GM12878 (cell line): Measurements from ENCODE around the gene CTNNBL1. TPM values are rescaled to one million over a fixed set of nuclear protein-coding genes. Genes with fewer than 3 reads are reported as not detected.

Source experiments
- ATAC-seq: fragments of 200-7000 bp; cut with Tn5 transposase; 3 replicates; pipeline ENCODE4 v1.9.1; 2020; ENCODE audit warnings: mild to moderate bottlenecking, moderate library complexity
- BruUV-seq: library from RNA; stranded (reverse); fragments of 400-500 nt; replicated peaks from 2 replicates; lab custom pipeline; 2021; lab: Mats Ljungman, UMichigan
- CTCF ChIA-PET: fragments of 300-600 bp; sonication (Branson Sonifier 250); formaldehyde crosslinking; extraction: SDS; loops from one replicate; lab custom pipeline; 2021; ENCODE audit warnings: inconsistent platforms; lab: Yijun Ruan, JAX
- POLR2A ChIA-PET: fragments of 350-600 bp; formaldehyde crosslinking; extraction: SDS; loops from one replicate; lab custom pipeline; 2021; ENCODE audit warnings: inconsistent platforms; lab: Charles Lee
- RAD21 ChIA-PET: fragments of 300-600 bp; sonication (Branson Sonifier 250); formaldehyde crosslinking; loops from one replicate; lab custom pipeline; 2023; ENCODE audit warnings: antibody characterized with exemption; ENCODE audit not compliant: unreplicated experiment; lab: Charles Lee
- SMC1A ChIA-PET: fragments of 300-600 bp; sonication (Branson Sonifier 250); formaldehyde crosslinking; loops from one replicate; lab custom pipeline; 2023; ENCODE audit not compliant: unreplicated experiment, uncharacterized antibody; lab: Charles Lee
- DNase-seq: peaks from one replicate; pipeline ENCODE4 v3.0.0-alpha.2; 2011; ENCODE audit warnings: low read depth, low spot score
- FAIRE-seq: peaks from 3 replicates; lab custom pipeline; 2011; peaks lifted over from hg19 to GRCh38; lab: Jason Lieb, UNC
- H2AFZ ChIP-seq: 2 replicates; pipeline ENCODE4 v1.6.0; 2011; ENCODE audit warnings: low read depth, low read length, control low read depth; ENCODE audit not compliant: control insufficient read depth
- H3K27ac ChIP-seq: 2 replicates; pipeline ENCODE4 v1.5.1; 2011; ENCODE audit warnings: control low read depth; ENCODE audit not compliant: control insufficient read depth, insufficient read depth
- H3K27me3 ChIP-seq, 2 experiments: replicated peaks in 1 of 2; 2 replicates each; pipeline versions ENCODE4 v1.6.0 to v1.6.1; 2011; ENCODE audit warnings: low read length in 1 of 2; ENCODE audit not compliant: control insufficient read depth in 2 of 2, insufficient read depth in 2 of 2
- H3K36me3 ChIP-seq, 2 experiments: 2 replicates each; pipeline ENCODE4 v1.5.1; 2011; ENCODE audit warnings: low read length in 1 of 2; ENCODE audit not compliant: control insufficient read depth in 2 of 2, insufficient read depth in 2 of 2
- H3K4me1 ChIP-seq: 2 replicates; pipeline ENCODE4 v1.6.1; 2011; ENCODE audit warnings: mild to moderate bottlenecking, low read length, moderate library complexity, mixed read lengths; ENCODE audit not compliant: control insufficient read depth, insufficient read depth
- H3K4me2 ChIP-seq: 2 replicates; pipeline ENCODE4 v1.6.0; 2011; ENCODE audit warnings: control low read depth; ENCODE audit not compliant: control insufficient read depth, insufficient read depth
- H3K4me3 ChIP-seq: fragments of 200-600 bp; sonication (generic); 2 replicates; pipeline ENCODE4 v1.5.1; 2016
- H3K79me2 ChIP-seq: 2 replicates; pipeline ENCODE4 v1.6.0; 2011; ENCODE audit warnings: low read length; ENCODE audit not compliant: control insufficient read depth, insufficient read depth
- H3K9ac ChIP-seq: 2 replicates; pipeline ENCODE4 v1.8.0; 2011; ENCODE audit warnings: low read length, control low read depth, mixed read lengths; ENCODE audit not compliant: control insufficient read depth, insufficient read depth
- H3K9me3 ChIP-seq: replicated peaks from 3 replicates; pipeline ENCODE4 v1.5.1; 2011; ENCODE audit warnings: mild to moderate bottlenecking, low read length; ENCODE audit not compliant: control insufficient read depth, insufficient read depth
- H4K20me1 ChIP-seq: 2 replicates; pipeline ENCODE4 v1.6.0; 2011; ENCODE audit not compliant: control insufficient read depth, insufficient read depth
- CUX1 ChIP-seq: IDR thresholded peaks from 2 replicates; pipeline ENCODE4 v1.6.1; 2012; ENCODE audit warnings: improper control_type of control experiment, low read depth, low read length; ENCODE audit not compliant: insufficient replicate concordance
- EGR1 ChIP-seq, 2 experiments: IDR thresholded peaks; 1 replicate in 1 of 2; 2 replicates in 1 of 2; pipeline ENCODE4 v1.6.1; 2011 to 2012; ENCODE audit warnings: low read depth in 2 of 2, low read length in 2 of 2, borderline replicate concordance in 1 of 2, mild to moderate bottlenecking in 1 of 2, moderate library complexity in 1 of 2
- HDAC6 ChIP-seq: fragments of 200-600 bp; sonication (generic); IDR thresholded peaks from one replicate; pipeline ENCODE4 v1.8.0; 2017; ENCODE audit warnings: antibody characterized with exemption; ENCODE audit not compliant: unreplicated experiment
- KAT2A ChIP-seq: conservative IDR thresholded peaks from 2 replicates; pipeline ENCODE4 v1.6.1; 2011; ENCODE audit warnings: low read depth, low read length; ENCODE audit not compliant: control insufficient read depth
- LARP7 ChIP-seq: fragments of 450-650 bp; IDR thresholded peaks from 2 replicates; pipeline ENCODE4 v1.6.1; 2017; ENCODE audit warnings: mild to moderate bottlenecking
- PAX5 ChIP-seq: IDR thresholded peaks from 2 replicates; pipeline ENCODE4 v1.6.1; 2011; ENCODE audit warnings: low read depth, low read length, borderline replicate concordance
- PAX8 ChIP-seq: fragments of 450-650 bp; IDR thresholded peaks from 2 replicates; pipeline ENCODE4 v1.6.1; 2017; ENCODE audit warnings: mild to moderate bottlenecking, moderate library complexity
- PRDM15 ChIP-seq: fragments of 450-650 bp; formaldehyde crosslinking; IDR thresholded peaks from 2 replicates; pipeline ENCODE4 v1.4.0; 2020; ENCODE audit warnings: mild to moderate bottlenecking, moderate library complexity
- SREBF1 ChIP-seq: IDR thresholded peaks from 2 replicates; pipeline ENCODE4 v1.6.1; 2012; ENCODE audit warnings: mild to moderate bottlenecking, low read length
- STAT3 ChIP-seq: IDR thresholded peaks from 2 replicates; pipeline ENCODE4 v1.6.1; 2011; ENCODE audit warnings: low read depth, low read length, improper control_type of control experiment
- ZNF24 ChIP-seq: fragments of 450-650 bp; IDR thresholded peaks from 2 replicates; pipeline ENCODE4 v1.6.1; 2017; ENCODE audit warnings: antibody characterized with exemption, mild to moderate bottlenecking
- ZSCAN29 ChIP-seq: fragments of 450-650 bp; IDR thresholded peaks from 2 replicates; pipeline ENCODE4 v1.6.1; 2017; ENCODE audit warnings: mild to moderate bottlenecking, moderate library complexity
- WGBS: methylation state at CpG from one replicate; pipeline ENCODE4 v1.1.6; 2016; ENCODE audit warnings: low lambda C conversion rate; ENCODE audit not compliant: insufficient replicate concordance, insufficient coverage; ENCODE audit errors: missing lambda C conversion rate; 5-methylcytosine and 5-hydroxymethylcytosine counted together
- in situ Hi-C: fragments of 300-500 bp; cut with MboI; formaldehyde crosslinking; loops from 9 replicates; pipeline ENCODE4 v1.14.3; 2018; ENCODE audit warnings: mixed read lengths
- intact Hi-C: fragments of 100-400 bp; cut with micrococcal nuclease; formaldehyde crosslinking; loops from one replicate; pipeline ENCODE4 v1.14.2; 2022; ENCODE audit not compliant: unreplicated experiment
- polyA plus RNA-seq, 11 experiments: library from polyadenylated mRNA; depleted of rRNA in 4 of 11; unstranded in 6 of 11; stranded (reverse) in 5 of 11; fragments of >200 nt; fragmentation: Nextera tagmentation in 4 of 11; fragmentation: Illumina TruSeq in 1 of 11; extraction: Ambion mirVana in 4 of 11; extraction: Trizol in 1 of 11; gene quantifications; 1 replicate in 1 of 11; 2 replicates in 10 of 11; pipeline versions ENCODE4 v1.2.1 to v1.2.3, GENCODE V29; 2011 to 2016; ENCODE audit warnings: inconsistent platforms in 2 of 11, missing spikeins in 2 of 11, low read depth in 1 of 11
- total RNA-seq, 4 experiments: library from RNA; depleted of rRNA in 3 of 4; stranded (reverse); fragments of >200 nt in 3 of 4; fragmentation: Illumina TruSeq in 1 of 4; extraction: Trizol in 1 of 4; gene quantifications; 2 replicates each; pipeline versions ENCODE4 v1.2.1 to v1.2.3, GENCODE V29; 2013 to 2021

CTNNBL1 gene
- total and polyA plus RNA-seq, 10 of the 15 experiments (the other 5 are each of a cell fraction or from before 2014, with no cell fraction given), result 43.1 to 102 (median 67.8) TPM

DNA sequence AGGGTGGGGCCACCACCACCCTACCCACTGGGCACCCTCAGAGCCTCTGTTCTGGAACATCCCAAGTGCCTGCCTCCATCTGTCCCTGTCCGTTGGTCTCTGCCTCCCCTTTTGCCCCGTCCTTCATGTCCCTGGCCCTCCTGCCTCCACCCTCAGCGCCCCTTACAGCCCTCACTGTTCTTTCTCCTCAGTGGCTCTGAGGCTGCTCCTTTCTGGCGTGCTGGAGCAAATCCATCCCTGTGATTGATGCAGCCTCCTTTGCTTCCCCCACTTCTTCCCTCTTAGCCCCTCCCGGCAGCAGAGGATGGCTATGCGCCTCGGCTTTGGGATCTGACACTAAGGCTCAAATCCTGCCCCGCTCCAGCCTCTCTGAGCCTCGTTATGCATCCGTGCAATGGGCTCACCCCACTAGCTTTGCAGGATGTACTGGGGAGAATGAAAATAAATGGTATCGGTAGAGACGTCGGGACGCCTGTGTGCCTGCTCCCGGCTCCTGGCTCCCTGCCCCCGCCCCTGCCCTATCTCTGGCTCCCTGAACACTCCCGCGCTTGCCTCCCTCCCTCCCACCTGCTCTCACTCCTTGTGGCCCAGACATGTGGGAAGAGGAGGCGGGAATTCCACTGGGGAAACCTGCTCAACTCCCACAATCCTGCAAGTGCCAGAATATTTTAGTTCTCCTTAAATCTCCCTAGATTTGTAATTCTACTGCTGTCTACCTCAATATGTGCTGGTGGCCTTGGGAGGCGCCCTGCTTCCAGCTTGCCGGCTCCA lies 222.2 kb downstream of the CTNNBL1 start:
- intact Hi-C loops (no loop called here), in situ Hi-C loops (no loop called here)
- Histone ChIP-seq H3K27me3 (no peaks in the 10 kb centered on the region), H3K4me3 (no peak overlapping the region), H3K4me1 (peaks cover 13% of the 10 kb centered on the region), H3K4me2 (no peak overlapping the region), H3K27ac (no peak overlapping the region), H3K36me3 (no peaks in the 10 kb centered on the region), H3K79me2 (no peaks in the 10 kb centered on the region), H4K20me1 (no peaks in the 10 kb centered on the region), H3K9me3 (no peaks in the 10 kb centered on the region), H3K9ac (no peak overlapping the region), H2AFZ (no peak overlapping the region)
- ATAC-seq (no peak), FAIRE-seq (no peak), DNase-seq (no peak)
- ChIA-PET SMC1A (no interaction called here), CTCF (no interaction called here), RAD21 (no interaction called here), POLR2A (no interaction called here)
- WGBS, result 73% methylated on average over 19 of the region's 21 CpGs
- BruUV-seq, result no TSS peak
- no peak for TF ChIP-seq HDAC6
- TF ChIP-seq PRDM15 (CRISPR knock-in tag), result no peak
- no peak for TF ChIP-seq PAX5
- TF ChIP-seq ZSCAN29, result no peak
- no peak for TF ChIP-seq CUX1
- TF ChIP-seq ZNF24, result no peak
- no peak for TF ChIP-seq EGR1 (IDR thresholded peaks at IDR 0.05; ENCODE audit: borderline replicate concordance in 1 of 2, low read depth in 2 of 2, low read length in 2 of 2)
- TF ChIP-seq STAT3, result no peak
- no peak for TF ChIP-seq PAX8
- no peak for TF ChIP-seq LARP7
- TF ChIP-seq SREBF1, result no peak
- TF ChIP-seq KAT2A, result no peak
